Stimulated activated CD8-positive, alpha-beta memory T cell treated with anti-CD3 and anti-CD28 coated beads, Interleukin-4, amount 100 ng/mL, for 24 hours (primary cell): ENCODE data around the gene STON1.
"Not testable (repeated sequence)": the region's sequence is repeated elsewhere in the genome, so short reads cannot be mapped to it uniquely, and the experiment has no call there.

Experiments
- DNase-seq: peaks from one replicate; pipeline ENCODE4 v3.0.0-alpha.2; 2020; ENCODE audit warnings: low read depth

Gene STON1

DNA sequence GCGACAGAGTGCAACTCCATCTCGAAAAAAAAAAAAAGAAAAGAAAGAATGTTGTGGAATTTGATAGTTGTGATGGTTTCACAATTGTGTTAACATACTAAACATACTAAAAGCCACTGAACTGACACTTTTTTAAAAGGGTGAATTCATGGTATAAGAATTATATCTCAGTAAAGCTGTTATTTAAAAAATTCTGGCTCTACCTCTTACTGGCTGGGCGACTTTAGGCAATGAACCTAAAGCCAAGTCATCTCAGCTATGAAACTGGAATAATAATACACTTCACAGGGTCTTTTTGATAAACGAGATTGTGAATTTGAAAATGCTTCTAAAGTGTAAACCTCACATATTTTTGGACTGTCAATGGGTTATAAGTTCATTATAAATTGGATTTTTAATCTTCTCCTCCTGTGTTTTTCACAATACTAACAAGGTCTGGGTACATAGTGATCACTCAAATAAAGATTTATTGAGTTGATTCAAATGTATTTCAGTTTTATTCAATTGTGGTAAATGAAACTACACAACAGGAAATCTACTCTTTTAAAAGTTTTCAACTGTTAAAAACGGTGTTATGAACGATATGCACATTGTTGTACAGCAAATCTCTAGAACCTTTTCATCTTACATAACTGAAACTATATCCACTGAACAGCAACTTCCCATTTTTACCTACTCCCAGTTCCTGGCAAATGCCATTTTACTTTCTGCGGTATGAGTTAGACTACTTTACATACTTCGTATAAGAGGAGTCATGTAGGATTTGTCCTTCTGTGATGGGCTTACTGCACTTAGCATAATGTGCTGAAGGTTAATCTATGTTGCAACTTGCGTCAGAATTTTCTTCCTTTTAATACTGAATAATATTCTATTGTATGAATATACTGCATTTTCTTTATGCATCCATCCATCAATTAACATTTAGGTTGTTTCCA, 44.7 kb downstream of the STON1 start:
- DNase-seq: no peak

DNA sequence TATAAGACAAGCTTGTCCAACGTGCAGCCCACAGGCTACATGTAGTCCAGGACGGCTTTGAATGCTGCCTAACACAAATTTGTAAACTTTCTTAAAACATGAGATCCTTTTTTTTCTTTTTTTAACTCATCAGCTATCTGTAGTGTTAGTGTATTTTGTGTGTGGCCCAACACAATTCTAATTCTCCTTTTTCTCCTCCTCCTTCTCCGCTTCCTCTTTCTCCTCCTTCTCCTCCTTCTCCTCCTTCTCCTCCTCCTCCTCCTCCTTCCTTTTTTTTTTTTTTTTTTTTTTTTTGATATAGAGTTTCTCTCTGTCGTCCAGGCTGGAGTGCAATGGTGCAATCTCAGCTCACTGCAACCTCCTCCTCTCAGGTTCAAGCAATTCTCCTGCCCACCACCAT, 48.4 kb downstream of the STON1 start:
- DNase-seq: no peak

DNA sequence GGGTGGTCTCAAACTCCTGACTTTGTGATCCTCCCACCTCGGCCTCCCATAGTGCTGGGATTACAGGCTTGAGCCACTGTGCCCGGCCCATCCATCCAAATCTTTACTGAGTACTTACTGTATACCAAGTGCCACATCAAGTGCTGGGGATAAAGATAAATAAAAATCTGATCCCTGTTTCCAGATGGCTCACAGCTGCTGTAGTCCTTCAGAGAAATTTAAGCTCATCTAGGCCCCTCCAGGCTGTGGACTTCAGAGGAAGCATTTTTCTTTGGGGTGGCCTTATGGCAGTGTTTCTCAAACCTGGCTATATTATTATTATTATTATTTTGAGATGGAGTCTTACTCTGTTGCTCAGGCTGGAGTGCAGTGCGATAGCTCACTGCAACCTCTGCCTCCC, 54.0 kb downstream of the STON1 start:
- DNase-seq: no peak

DNA sequence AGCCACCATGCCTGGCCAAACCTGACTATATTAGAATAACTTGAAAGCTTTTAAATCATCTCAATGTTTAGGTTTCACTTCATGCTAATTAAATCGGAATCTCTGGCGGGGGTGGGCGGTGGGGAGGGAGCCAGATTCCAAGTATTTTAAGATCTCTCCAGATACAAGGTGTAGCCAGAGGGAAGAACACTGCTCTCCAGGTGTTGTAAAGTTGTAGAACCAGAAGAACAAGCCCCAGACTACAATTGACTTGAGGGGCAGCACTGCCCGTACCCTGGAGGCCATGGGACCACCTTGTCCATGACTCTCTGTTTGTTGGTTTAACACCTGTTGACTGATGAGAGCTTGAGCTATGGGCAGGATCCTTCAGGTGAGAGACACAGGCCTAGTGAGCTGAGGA, 54.6 kb downstream of the STON1 start:
- no peak for DNase-seq

DNA sequence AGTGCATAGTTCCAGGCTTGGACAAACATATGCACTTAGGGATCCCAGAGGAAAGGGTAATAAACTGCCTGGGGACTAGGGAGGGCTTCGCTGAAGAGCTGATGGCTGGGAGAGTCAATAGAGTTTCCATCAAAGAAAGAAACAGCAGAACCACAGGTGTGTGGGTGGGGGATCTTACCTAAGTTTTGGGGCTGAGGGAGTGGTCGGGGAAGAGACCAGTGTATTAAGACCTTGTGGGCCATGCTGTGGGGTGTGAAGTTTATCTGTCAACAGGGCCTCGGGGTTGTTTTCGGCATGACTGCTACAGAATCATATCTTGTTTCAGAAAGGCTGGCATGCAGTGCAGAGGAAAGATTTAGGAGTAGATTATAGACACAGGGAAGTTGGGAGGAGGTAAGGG, 56.5 kb downstream of the STON1 start:
- DNase-seq: no peak

DNA sequence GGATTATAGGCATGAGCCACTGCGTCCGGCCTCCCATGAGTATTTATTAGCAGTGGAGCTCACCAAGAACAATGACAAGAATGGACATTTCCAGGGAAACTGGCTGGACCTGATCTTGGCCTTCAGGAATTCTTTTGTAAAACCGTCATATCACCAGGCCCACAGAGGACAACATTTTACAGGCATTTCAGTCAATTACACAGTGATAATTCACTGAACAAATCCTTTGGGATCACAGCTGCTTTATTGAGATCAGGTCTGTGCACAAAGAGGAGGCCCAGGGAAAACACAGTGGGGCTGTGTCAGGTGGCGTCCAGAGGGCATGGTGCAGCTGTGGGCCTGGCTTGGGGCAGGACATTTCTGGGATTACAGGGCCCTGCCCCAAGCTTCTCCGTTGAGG, 57.6 kb downstream of the STON1 start:
- no peak for DNase-seq

DNA sequence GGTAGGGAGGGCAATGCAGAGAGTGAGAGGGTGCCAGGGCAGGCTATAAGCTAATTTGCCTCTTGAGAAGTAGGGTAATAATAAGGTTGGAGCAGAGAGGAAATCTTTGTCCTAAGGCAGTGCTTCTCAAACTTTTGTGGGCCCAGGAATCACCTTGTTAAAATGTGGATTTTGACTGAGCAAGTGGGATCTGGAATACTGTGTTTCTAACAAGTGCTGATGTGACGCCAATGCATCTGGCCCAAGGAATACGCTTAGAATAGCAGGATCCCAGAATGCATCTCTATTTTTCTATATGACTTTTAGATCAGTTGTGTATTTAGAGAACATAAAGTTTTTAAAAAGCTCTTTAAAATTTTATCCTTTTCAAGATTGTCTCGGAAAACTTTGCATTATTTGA, 58.0 kb downstream of the STON1 start:
- DNase-seq: no peak

DNA sequence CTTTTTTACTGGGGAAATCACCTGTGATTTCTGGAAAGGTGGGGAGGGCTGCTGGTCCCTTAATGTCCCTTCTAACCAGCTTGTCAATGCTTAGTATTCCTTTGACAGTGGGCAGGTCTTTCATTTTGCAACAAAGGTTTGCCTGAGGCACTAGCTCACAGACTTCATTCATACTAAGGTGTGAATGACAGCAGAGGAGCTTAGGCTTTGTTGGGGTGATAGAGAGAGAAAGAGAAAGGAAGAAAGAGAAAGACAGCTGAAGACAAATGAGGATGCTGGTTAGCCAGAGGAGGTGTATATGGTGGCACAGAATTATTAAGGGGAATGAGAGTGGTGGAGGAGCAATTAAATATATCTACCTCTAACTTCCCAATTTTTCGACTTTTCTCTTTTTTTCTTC, 58.8 kb downstream of the STON1 start:
- no peak for DNase-seq

DNA sequence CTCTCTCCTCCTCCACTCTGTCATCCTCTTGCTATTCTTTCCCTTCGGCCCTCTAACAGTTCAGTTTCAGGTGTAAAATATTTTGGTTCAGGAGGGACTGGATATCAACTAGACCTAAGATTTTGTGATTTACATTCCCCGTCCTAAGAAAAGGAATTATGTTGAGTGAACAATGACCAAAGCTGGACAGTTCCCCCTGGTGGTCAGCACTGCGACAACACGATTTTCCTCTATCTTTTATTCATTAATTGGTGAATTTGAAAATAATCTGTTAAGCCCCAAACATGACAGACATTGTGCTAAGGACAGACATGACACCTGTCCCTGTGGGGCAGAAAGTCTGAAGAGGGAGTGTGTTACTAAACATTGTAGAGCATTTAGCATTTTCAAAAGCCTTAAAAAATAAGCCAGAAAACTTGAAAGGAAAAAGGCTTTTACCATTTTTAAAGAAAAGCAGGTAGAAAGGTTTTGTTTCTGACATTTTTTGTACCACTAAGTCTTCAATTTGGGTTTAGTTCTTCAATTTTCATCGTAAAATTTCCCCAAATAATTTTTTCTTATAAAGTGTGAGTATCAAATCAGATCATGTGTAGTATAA, 59.3 kb downstream of the STON1 start:
- no peak for DNase-seq

DNA sequence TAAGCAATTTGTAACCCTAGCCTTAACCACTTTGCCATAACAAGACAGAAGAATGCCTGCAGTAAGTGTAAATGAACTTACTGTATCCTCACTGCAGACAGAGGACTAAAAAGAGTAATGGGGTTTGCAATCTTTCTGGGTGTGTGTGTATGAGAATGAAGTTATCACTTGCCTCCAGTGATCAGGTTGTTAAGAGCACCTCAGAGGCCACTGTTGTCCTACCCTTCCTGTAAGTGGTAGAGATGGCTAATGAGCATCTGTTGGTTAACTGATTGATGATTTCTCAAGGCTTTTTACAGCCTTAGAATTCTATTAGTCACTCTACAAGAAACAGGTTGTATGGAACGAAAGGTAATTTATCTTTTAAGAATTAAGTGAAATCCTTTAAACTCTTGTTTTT, 60.1 kb downstream of the STON1 start:
- DNase-seq: no peak

DNA sequence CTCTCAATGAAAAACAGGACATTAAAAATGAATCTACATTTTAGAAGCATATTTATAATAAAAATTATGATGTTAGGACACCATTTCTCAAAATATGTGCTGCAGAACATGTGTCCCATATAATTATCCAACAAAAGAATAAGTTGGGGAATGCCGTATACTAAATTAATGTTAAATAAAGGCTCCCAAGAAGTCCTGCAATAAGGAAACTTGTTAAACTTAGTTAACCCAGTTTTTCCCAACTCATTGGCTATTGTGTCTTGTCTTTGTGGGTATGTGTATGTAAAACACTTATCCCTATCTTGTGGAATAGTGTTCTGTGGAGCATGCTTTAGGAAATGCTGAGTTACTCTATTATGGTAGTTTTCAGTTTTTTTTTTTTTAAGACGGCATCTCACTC, 62.1 kb downstream of the STON1 start:
- DNase-seq: no peak

DNA sequence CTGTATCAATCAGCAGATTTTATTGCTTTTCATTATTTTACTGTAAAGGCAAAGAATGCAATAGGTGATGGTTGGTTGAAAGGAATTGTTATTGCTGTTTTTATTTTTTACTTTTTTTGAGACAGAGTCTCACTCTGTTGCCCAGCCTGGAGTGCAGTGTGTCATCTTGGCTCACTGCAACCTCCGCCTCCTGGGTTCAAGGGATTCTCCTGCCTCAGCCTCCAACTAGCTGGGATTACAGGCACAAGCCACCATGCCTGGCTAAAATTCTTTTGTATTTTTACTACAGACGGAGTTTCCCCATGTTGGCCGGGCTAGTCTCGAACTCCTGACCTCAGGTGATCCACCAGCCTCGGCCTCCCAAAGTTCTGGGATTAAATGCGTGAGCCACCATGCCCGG, 66.8 kb downstream of the STON1 start:
- not testable (repeated sequence) for DNase-seq

DNA sequence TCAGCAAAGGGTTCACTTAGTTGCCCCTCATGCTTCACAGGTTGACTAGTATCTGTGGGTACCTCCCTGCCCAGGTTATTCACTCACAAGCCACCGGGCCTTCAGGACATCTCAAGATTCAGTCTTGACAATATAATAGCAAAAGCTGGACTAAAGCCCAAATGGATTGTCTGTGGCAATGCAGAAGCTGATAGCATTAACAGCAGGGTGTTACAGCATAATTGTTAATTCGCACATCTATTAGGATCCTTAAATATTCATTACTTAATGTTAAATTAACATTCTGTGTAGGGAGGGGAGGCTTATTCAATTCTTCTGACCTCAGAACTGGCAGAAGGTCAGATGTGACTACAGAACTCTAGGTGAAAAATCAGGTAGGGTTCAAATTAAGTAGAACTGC, 67.5 kb downstream of the STON1 start:
- DNase-seq: no peak

DNA sequence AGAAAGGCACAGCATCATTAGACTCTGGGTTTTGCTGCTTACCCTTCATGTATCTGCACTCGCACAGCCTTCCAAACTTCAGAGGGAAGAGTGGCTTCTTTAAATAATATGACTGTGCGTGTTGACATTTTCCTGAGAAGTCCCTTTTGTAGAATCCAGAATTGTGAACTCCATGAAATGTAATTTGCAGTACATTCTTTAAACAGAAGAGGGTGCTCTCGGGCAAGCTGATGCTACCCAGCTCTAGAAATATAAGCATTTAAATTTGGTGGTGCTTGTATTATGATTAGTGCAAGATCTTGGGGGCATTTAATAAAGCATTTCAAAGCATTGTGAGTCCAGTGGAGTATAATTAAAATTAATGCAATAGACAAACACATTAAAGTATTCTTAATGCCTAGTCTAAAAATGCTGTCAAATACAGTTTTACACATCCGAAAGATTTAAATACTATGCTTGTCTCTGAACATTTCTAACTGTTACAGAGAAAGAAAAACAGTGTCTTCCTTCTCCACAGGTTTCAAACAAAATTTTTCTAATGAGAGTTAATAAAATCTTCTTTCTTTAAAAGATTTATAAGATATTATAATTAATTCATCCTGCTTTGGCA, 70.4 kb downstream of the STON1 start:
- DNase-seq: no peak

DNA sequence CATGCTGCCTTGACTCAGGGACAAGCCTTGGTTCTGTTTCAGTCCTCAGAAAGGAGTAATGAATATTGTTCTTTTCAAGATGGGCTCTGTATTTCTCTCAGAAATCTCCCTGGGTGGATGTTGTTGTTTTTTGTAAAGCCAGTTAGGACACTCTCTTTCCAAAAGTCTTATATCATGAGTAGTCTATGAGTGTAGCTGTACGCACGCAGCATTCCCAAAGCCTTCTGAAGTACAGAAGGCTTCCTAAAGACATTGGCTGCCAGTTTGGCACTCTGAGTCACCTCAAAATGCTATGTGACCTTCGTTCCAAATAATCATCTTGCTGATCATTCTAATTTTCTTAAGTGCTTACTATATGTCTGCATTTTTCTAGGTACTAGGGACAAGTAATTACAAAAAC, 71.0 kb downstream of the STON1 start:
- no peak for DNase-seq

DNA sequence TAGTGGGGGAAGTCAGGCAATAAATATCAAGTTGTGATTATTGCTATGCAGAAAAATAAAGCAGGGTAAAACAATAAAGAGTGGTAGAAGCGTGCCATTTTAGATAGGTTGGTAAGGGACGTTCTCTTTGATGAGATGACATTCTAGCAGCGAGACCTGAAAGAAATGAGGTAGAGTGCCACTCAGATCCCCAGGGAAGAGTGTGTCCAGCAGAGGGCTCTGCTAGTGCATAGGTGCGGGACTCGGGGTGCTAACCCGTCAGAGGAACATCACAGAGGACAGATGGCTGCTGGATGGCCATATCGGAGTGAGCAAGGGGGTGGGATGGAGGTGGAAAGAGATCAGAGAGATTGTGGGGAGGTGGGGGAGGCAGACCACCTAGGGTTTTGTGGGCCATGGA, 71.4 kb downstream of the STON1 start:
- no peak for DNase-seq

DNA sequence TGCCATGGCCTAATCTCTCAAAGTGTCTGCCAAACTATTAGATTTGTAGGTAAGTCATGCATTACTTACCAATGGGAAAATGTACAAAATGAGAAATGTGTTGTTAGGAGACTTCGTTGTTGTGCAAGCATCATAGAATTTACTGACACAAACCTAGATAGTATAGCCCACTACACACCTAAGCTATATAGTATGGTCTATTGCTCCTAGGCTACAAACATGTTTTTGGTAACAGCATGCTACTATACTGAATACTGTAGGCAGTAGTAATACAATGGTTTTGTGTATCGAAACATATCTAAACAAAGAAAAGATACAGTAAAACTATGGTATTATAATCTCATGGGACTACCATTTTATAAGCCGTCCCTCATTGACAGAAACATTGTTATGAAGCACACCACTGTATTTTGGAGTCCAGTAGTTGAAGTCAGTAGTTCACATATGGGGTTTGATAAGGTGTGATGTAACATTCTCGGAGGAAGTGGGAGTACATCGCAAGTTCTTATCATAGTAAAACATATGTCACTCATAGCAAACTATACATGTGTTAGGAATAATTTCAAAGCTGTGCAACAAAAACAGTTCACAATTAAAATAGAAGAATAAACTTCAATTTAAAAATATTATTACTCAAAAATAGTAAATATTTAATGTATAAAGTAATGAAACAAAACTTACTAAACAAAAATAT, 75.7 kb downstream of the STON1 start:
- DNase-seq: no peak

DNA sequence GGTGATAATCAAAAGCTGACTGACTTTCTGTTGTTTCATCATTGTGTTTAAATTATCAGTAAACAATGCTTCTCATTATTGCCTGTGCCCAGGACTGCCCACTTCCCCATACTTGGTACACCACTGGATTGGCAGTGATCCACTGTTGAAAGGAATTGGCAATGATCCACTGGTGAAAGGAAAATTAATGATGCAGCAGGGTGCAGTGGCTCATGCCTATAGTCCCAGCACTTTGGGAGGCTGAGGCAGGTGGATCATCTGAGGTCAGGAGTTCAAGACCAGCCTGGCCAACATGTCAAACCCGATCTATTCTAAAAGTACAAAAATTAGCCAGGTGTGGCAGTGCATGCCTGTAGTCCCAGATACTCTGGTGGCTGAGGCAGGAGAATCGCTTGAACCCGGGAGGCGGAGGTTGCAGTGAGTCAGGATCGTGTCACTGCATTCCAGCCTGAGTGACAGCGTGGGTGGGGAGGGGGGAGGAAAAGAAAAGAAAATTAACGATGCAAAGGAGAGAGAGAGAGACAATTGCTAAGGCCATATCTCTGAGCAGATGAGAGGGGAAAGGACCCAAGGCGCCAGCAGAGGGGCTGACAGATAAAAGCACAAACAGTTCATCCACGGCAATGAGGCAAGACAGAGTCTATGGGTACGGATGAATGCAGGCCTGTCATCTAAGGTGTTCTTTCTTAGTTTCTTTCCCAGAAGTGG, 77.5 kb downstream of the STON1 start:
- no peak for DNase-seq

DNA sequence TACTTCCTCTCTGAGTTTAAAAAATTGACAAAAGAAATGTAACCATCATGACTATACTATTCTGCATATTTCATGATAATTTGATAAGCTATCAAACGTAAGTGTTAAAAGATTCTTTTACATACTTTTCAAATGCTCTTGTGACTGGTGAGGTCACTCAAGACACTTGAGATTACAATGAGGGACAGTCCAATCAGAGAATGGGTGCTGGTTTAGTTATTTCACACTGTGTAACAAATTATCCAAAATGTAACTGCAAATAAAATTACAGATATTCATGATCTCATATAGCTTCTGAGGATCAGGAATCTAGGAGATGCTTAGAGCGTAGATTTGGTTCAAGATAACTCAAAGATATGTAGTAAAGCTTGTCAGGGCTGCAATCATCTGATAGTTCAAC, 83.3 kb downstream of the STON1 start:
- no peak for DNase-seq

DNA sequence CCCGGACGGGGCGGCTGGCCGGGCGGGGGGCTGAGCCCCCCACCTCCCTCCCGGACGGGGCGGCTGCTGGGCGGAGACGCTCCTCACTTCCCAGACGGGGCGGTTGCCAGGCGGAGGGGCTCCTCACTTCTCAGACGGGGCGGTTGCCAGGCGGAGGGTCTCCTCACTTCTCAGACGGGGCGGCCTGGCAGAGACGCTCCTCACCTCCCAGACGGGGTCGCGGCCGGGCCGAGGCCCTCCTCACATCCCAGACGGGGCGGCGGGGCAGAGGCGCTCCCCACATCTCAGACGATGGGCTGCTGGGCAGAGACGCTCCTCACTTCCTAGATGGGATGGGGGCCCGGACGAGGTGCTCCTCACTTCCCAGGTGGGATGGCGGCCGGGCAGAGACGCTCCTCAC, 84.6 kb downstream of the STON1 start:
- not testable (repeated sequence) for DNase-seq

DNA sequence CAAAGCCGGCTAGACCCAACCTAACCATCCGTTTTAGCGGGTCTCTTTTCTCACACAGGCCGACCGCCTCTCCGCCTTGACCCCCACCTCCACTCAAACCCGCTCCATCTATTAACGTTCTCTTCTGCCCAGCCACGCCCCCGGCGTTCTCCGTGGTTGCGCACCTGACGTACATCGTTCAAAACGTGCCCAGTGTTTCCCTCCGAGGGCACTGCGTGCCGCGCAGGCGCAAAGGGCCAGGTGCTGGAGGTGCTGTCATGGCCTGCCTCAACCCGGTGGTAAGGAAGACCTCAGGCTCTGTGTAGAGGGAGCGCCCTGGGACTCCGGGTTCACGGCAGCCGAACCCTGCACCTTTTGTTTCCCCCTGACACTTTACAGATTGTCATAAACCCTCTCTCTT, 87.7 kb downstream of the STON1 start, which contains the start of gene GTF2A1L:
TSS of gene GTF2A1L (plus strand) at position 239 of the 400 bp plus-strand sequence. CDS start at position 258, 19 bp downstream.
- no peak for DNase-seq

DNA sequence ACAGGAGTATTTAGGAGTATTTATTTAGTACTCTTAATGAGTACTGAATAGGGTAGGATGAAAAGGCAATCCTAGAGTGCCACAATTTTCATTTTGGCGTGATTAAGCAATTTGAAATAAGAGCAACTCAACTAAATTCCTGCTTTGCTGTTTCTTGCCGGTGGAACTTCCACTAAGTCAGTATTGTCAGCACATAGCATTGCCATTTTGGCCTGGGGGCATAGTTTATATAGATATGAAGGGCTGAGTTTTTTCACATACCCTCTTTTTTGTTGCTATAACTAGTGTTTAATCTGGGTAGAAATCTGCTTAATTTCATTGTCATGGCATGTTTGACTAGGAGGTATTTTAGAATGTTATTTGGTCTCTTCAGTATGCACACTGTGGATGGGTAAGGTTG, 89.6 kb downstream of the STON1 start:
- no peak for DNase-seq
